Neuronal stem cell (in vitro differentiated cells): Measurements from ENCODE around the gene PBLD.

ENCODE experiments used
- DNase-seq: peaks from one replicate; pipeline ENCODE4 v3.0.0-alpha.2; 2013; ENCODE audit warnings: low spot score
- H2AFZ ChIP-seq: one replicate; pipeline ENCODE4 v1.6.1; 2013; ENCODE audit warnings: mild to moderate bottlenecking, low read length, inconsistent platforms
- H2AK5ac ChIP-seq: 2 replicates; pipeline ENCODE4 v1.6.1; 2013; ENCODE audit warnings: low read depth, mild to moderate bottlenecking, inconsistent platforms, low read length, moderate library complexity, mixed read lengths
- H2BK120ac ChIP-seq: 2 replicates; pipeline ENCODE4 v1.6.1; 2013; ENCODE audit warnings: low read depth, mild to moderate bottlenecking, inconsistent platforms, low read length, moderate library complexity, mixed read lengths
- H2BK12ac ChIP-seq: one replicate; pipeline ENCODE4 v1.6.1; 2013; ENCODE audit warnings: low read length, inconsistent platforms
- H2BK15ac ChIP-seq: 2 replicates; pipeline ENCODE4 v1.6.1; 2013; ENCODE audit warnings: mild to moderate bottlenecking, low read length, inconsistent platforms, mixed read lengths
- H2BK5ac ChIP-seq: one replicate; pipeline ENCODE4 v1.6.1; 2013; ENCODE audit warnings: inconsistent platforms, mild to moderate bottlenecking, low read length, moderate library complexity
- H3K14ac ChIP-seq: one replicate; pipeline ENCODE4 v1.6.1; 2013; ENCODE audit warnings: low read length, inconsistent platforms
- H3K18ac ChIP-seq: 2 replicates; pipeline ENCODE4 v1.6.1; 2013; ENCODE audit warnings: low read length, inconsistent platforms
- H3K23ac ChIP-seq: 2 replicates; pipeline ENCODE4 v1.6.1; 2013; ENCODE audit warnings: low read depth, mild to moderate bottlenecking, mixed read lengths, low read length, inconsistent platforms; ENCODE audit not compliant: poor library complexity
- H3K27ac ChIP-seq: replicated peaks from 3 replicates; pipeline ENCODE4 v1.5.1; 2013; ENCODE audit warnings: low read length, inconsistent platforms
- H3K27me3 ChIP-seq, 3 experiments: 2 replicates each; pipeline ENCODE4 v1.6.1; 2013; ENCODE audit warnings: low read length in 3 of 3, mild to moderate bottlenecking in 2 of 3, inconsistent platforms in 1 of 3, low read depth in 1 of 3, mixed read lengths in 1 of 3, moderate library complexity in 1 of 3; ENCODE audit not compliant: control insufficient read depth in 3 of 3, insufficient read depth in 3 of 3
- H3K36me3 ChIP-seq, 2 donors: replicated peaks in 1 of 2; 2 replicates each; pipeline ENCODE4 v1.6.1; 2013; ENCODE audit warnings: low read length in 2 of 2; ENCODE audit not compliant: control insufficient read depth in 2 of 2, insufficient read depth in 2 of 2
- H3K4ac ChIP-seq: 2 replicates; pipeline ENCODE4 v1.6.1; 2013; ENCODE audit warnings: inconsistent platforms, mild to moderate bottlenecking, low read length, moderate library complexity
- H3K4me1 ChIP-seq, 2 donors: 1 replicate in 1 of 2; 2 replicates in 1 of 2; pipeline ENCODE4 v1.6.1; 2013; ENCODE audit warnings: low read length in 2 of 2, low read depth in 1 of 2; ENCODE audit not compliant: control insufficient read depth in 2 of 2, insufficient read depth in 1 of 2
- H3K4me2 ChIP-seq: one replicate; pipeline ENCODE4 v1.6.1; 2013; ENCODE audit warnings: mild to moderate bottlenecking, low read length, inconsistent platforms; ENCODE audit not compliant: insufficient read depth, poor library complexity, severe bottlenecking
- H3K4me3 ChIP-seq, 2 donors: 2 replicates each; pipeline ENCODE4 v1.5.1; 2013; ENCODE audit warnings: low read length in 2 of 2, mild to moderate bottlenecking in 2 of 2, inconsistent platforms in 1 of 2, moderate library complexity in 1 of 2
- H3K79me1 ChIP-seq: one replicate; pipeline ENCODE4 v1.6.1; 2013; ENCODE audit warnings: low read depth, mild to moderate bottlenecking, inconsistent platforms, low read length, moderate library complexity
- H3K9ac ChIP-seq: one replicate; pipeline ENCODE4 v1.6.1; 2013; ENCODE audit warnings: mild to moderate bottlenecking, low read depth, low read length, inconsistent platforms; ENCODE audit not compliant: poor library complexity
- H3K9me3 ChIP-seq, 2 donors: replicated peaks in 1 of 2; 2 replicates each; pipeline versions ENCODE3 to v1.6.1; 2013; ENCODE audit warnings: low read length in 2 of 2, mild to moderate bottlenecking in 2 of 2, inconsistent platforms in 1 of 2, low read depth in 1 of 2, mixed read lengths in 1 of 2, moderate library complexity in 1 of 2; ENCODE audit not compliant: control insufficient read depth in 2 of 2, insufficient read depth in 1 of 2
- H4K8ac ChIP-seq: one replicate; pipeline ENCODE4 v1.6.1; 2013; ENCODE audit warnings: low read depth, mild to moderate bottlenecking, inconsistent platforms, low read length, moderate library complexity
- H4K91ac ChIP-seq: one replicate; pipeline ENCODE4 v1.6.1; 2013; ENCODE audit warnings: low read length, low read depth, mild to moderate bottlenecking, inconsistent platforms; ENCODE audit not compliant: poor library complexity
- WGBS, 2 donors: extraction: QIAGEN DNeasy Blood & Tissue Kit; methylation state at CpG; one replicate each; pipeline ENCODE4 v1.1.7; 2013; ENCODE audit warnings: missing lambda C conversion rate in 2 of 2, mixed read lengths in 1 of 2; ENCODE audit not compliant: insufficient read length in 2 of 2, insufficient replicate concordance in 1 of 2; ENCODE audit errors: extremely low coverage in 2 of 2; 5-methylcytosine and 5-hydroxymethylcytosine counted together

Gene PBLD

GRCh38 chr10:68334672-68335467 lies 2.1 kb upstream of the PBLD start:
- Histone ChIP-seq H4K8ac (no peak overlapping the region), H3K4me3 (peak overlapping the region in 1 of 2 donors; percentile 97), H3K23ac (no peak overlapping the region), H3K9ac (no peak overlapping the region), H3K79me1 (no peaks in the 10 kb centered on the region), H3K27ac (no peak overlapping the region), H3K9me3 (no peaks in the 10 kb centered on the region), H3K4me1 (peaks cover 9 to 14% of the 10 kb centered on the region in 2 donors), H4K91ac (no peak overlapping the region), H2BK5ac (no peak overlapping the region), H3K36me3 (peaks cover 10 to 69% of the 10 kb centered on the region in 2 donors), H2AFZ (no peak overlapping the region), H2BK12ac (no peak overlapping the region), H2BK120ac (no peak overlapping the region), H2AK5ac (no peak overlapping the region), H3K4ac (no peak overlapping the region), H3K14ac (no peak overlapping the region), H3K4me2 (peak overlapping the region; percentile 29), H2BK15ac (no peak overlapping the region), H3K18ac (no peak overlapping the region), H3K27me3 (no peaks in the 10 kb centered on the region)
- WGBS, 2 donors, result no CpG with 5 or more reads among the region's 8 CpGs
- DNase-seq, result no peak

- no peak overlapping the region for H3K27ac ChIP-seq
- H2AFZ ChIP-seq, result no peak overlapping the region
- no peak overlapping the region for H3K14ac ChIP-seq
- no peak overlapping the region for H2BK12ac ChIP-seq
- H3K9ac ChIP-seq, result no peak overlapping the region
- no peak overlapping the region for H4K91ac ChIP-seq
- H2BK5ac ChIP-seq, result no peak overlapping the region
- H3K4ac ChIP-seq, result no peak overlapping the region
- peaks cover 5 to 58% of the 10 kb centered on the region in 2 donors for H3K36me3 ChIP-seq
- no peak overlapping the region for H3K18ac ChIP-seq
- no peak overlapping the region for H2BK15ac ChIP-seq
- DNase-seq, result no peak
- H3K4me2 ChIP-seq, result no peak overlapping the region
- no peaks in the 10 kb centered on the region for H3K27me3 ChIP-seq
- no peaks in the 10 kb centered on the region for H3K9me3 ChIP-seq
- no peak overlapping the region for H2AK5ac ChIP-seq
- H3K79me1 ChIP-seq, result no peaks in the 10 kb centered on the region
- no peak overlapping the region for H4K8ac ChIP-seq
- no CpG with 5 or more reads among the region's 10 CpGs for WGBS, 2 donors
- H2BK120ac ChIP-seq, result no peak overlapping the region
- H3K4me1 ChIP-seq, result peaks cover 9 to 15% of the 10 kb centered on the region in 2 donors
- H3K4me3 ChIP-seq, result peak overlapping the region; percentile 97 to 100
- no peak overlapping the region for H3K23ac ChIP-seq
Measured at GRCh38 chr10:68333440-68334431, 1.0 kb upstream of the PBLD start.

GRCh38 chr10:68333058-68333395 lies 299 bp upstream of the PBLD start:
- H4K8ac ChIP-seq, result no peak overlapping the region
- H4K91ac ChIP-seq, result no peak overlapping the region
- H3K4me2 ChIP-seq, result peak overlapping the region; percentile 34
- no peak overlapping the region for H3K14ac ChIP-seq
- no peak for DNase-seq
- no peak overlapping the region for H2BK5ac ChIP-seq
- no peak overlapping the region for H2AFZ ChIP-seq
- H3K23ac ChIP-seq, result no peak overlapping the region
- no peak overlapping the region for H2BK120ac ChIP-seq
- H3K27me3 ChIP-seq, result no peaks in the 10 kb centered on the region
- peaks cover 2 to 51% of the 10 kb centered on the region in 2 donors for H3K36me3 ChIP-seq
- H3K4me3 ChIP-seq, result peak overlapping the region; percentile 97 to 100
- H3K79me1 ChIP-seq, result no peaks in the 10 kb centered on the region
- H2AK5ac ChIP-seq, result no peak overlapping the region
- H3K9me3 ChIP-seq, result no peaks in the 10 kb centered on the region
- H3K27ac ChIP-seq, result peak overlapping the region; percentile 97
- H3K4me1 ChIP-seq, result peaks cover 9 to 20% of the 10 kb centered on the region in 2 donors
- no CpG with 5 or more reads among the region's 10 CpGs for WGBS, 2 donors
- no peak overlapping the region for H2BK15ac ChIP-seq
- no peak overlapping the region for H3K9ac ChIP-seq
- H3K4ac ChIP-seq, result no peak overlapping the region
- H2BK12ac ChIP-seq, result no peak overlapping the region
- no peak overlapping the region for H3K18ac ChIP-seq
